Peyer's patch (tissue), 4 donors: ENCODE data around the gene CHMP1A.

ENCODE experiments used
- POLR2A ChIP-seq, 2 donors: fragments of 450-650 bp; IDR thresholded peaks; one replicate each; pipeline ENCODE4 v1.5.1; 2017; ENCODE audit warnings: antibody characterized with exemption in 2 of 2, mild to moderate bottlenecking in 2 of 2, moderate library complexity in 2 of 2
- TF ChIP-seq, protein P1 (sequence below), 6 experiments: fragments of 450-650 bp in 4 of 6; fragments of 200-600 bp in 2 of 6; sonication (generic) in 1 of 6; IDR thresholded peaks; one replicate each; pipeline ENCODE4 v1.5.1; 2017 to 2019; ENCODE audit warnings: antibody characterized with exemption in 6 of 6, mild to moderate bottlenecking in 3 of 6, moderate library complexity in 1 of 6

DNA sequence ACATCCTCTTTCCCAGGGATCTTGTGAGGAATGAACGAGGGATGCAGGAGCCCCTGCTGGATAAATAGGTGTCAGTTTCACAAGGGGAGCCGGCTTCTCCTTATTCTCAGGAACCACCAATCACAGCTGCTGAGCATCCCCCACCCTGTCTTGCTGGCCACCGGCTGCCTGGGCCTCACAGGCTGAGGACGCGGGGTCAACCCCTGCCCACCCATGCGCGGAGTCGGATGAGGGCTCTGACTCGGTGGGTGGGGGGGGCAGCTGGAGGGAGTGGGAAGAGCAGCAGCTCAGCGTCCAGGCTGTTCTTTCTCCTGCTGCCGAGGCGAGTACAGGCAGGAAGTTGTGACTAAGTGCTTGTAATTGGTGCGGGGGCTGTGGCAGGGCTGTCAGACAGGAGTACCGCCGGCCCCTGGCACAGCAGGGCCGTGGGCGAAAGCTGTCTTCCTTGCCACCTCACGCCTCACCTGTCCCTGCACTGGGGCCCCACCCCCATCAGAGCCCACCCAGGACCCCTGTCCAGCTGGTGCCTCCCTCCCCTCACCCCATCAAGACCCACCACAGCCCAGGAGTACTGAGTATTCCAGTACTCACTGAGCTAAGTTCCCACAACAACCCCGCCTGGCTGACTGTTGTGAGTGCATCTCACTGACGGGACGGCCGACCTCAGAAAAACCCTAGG lies 55.1 kb downstream of the CHMP1A start:
- TF ChIP-seq, protein P1, sequence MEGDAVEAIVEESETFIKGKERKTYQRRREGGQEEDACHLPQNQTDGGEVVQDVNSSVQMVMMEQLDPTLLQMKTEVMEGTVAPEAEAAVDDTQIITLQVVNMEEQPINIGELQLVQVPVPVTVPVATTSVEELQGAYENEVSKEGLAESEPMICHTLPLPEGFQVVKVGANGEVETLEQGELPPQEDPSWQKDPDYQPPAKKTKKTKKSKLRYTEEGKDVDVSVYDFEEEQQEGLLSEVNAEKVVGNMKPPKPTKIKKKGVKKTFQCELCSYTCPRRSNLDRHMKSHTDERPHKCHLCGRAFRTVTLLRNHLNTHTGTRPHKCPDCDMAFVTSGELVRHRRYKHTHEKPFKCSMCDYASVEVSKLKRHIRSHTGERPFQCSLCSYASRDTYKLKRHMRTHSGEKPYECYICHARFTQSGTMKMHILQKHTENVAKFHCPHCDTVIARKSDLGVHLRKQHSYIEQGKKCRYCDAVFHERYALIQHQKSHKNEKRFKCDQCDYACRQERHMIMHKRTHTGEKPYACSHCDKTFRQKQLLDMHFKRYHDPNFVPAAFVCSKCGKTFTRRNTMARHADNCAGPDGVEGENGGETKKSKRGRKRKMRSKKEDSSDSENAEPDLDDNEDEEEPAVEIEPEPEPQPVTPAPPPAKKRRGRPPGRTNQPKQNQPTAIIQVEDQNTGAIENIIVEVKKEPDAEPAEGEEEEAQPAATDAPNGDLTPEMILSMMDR (IDR thresholded peaks at IDR 0.05) = no peak
- TF ChIP-seq POLR2A (IDR thresholded peaks at IDR 0.05) = no peak
